Sigmoid colon (tissue), 7 donors: ENCODE results near the gene CTSA. TPM values are rescaled to one million over a fixed set of nuclear protein-coding genes. Genes with fewer than 3 reads are reported as not detected.

Source experiments
- DNase-seq: peaks from one replicate; pipeline ENCODE4 v3.0.0-alpha.2; 2019
- H3K27ac ChIP-seq, 4 donors: fragments of 200-600 bp; sonication (generic); one replicate each; pipeline ENCODE4 v1.5.1; 2016 to 2019; ENCODE audit warnings: mild to moderate bottlenecking in 1 of 4
- H3K27me3 ChIP-seq, 3 donors: fragments of 200-600 bp; sonication (generic); one replicate each; pipeline ENCODE4 v1.5.1; 2019; ENCODE audit warnings: mild to moderate bottlenecking in 1 of 3
- H3K36me3 ChIP-seq, 4 donors: fragments of 200-600 bp; sonication (generic); one replicate each; pipeline ENCODE4 v1.5.1; 2016 to 2019
- H3K4me1 ChIP-seq, 4 donors: fragments of 200-600 bp; sonication (generic); one replicate each; pipeline ENCODE4 v1.5.1; 2017 to 2019
- H3K4me3 ChIP-seq, 4 donors: fragments of 200-600 bp; sonication (generic); one replicate each; pipeline ENCODE4 v1.5.1; 2017 to 2019; ENCODE audit warnings: mild to moderate bottlenecking in 2 of 4, moderate library complexity in 1 of 4
- H3K9me3 ChIP-seq, 4 donors: fragments of 200-600 bp in 3 of 4; sonication (generic) in 3 of 4; one replicate each; pipeline versions ENCODE4 v1.5.1 to v1.6.1; 2013 to 2019
- EP300 ChIP-seq, 4 donors: sonication (generic); formaldehyde crosslinking; IDR thresholded peaks; one replicate each; pipeline ENCODE4 v1.6.1; 2017; ENCODE audit warnings: antibody characterized with exemption in 4 of 4
- POLR2A ChIP-seq, 2 donors: fragments of 450-650 bp; IDR thresholded peaks; one replicate each; pipeline ENCODE4 v1.6.1; 2016; ENCODE audit warnings: antibody characterized with exemption in 2 of 2, mild to moderate bottlenecking in 2 of 2, moderate library complexity in 2 of 2
- POLR2AphosphoS5 ChIP-seq, 4 donors: sonication (generic); formaldehyde crosslinking; IDR thresholded peaks; one replicate each; pipeline ENCODE4 v1.6.1; 2017; ENCODE audit warnings: antibody characterized with exemption in 4 of 4
- WGBS, 2 donors: extraction: QIAGEN DNeasy Blood & Tissue Kit; methylation state at CpG; one replicate each; pipeline ENCODE4 v1.1.7; 2013; 5-methylcytosine and 5-hydroxymethylcytosine counted together
- intact Hi-C: fragments of 100-400 bp; cut with DNase I; formaldehyde crosslinking; loops from one replicate; pipeline ENCODE4 v1.15.1; 2023
- polyA plus RNA-seq, 3 donors: library from polyadenylated mRNA; stranded (reverse); fragments of 200-250 nt; gene quantifications; one replicate each; pipeline ENCODE4 v1.2.3, GENCODE V29; 2013
- total RNA-seq, 4 donors: library from RNA; depleted of rRNA; stranded (reverse); fragments of >200 nt; gene quantifications; one replicate each; pipeline ENCODE4 v1.1.0, GENCODE V29; 2016
- TF ChIP-seq, protein P1 (sequence below), 4 experiments: fragments of 450-650 bp in 3 of 4; fragments of 200-600 bp in 1 of 4; IDR thresholded peaks; one replicate each; pipeline ENCODE4 v1.5.1; 2016 to 2019; ENCODE audit warnings: antibody characterized with exemption in 4 of 4, mild to moderate bottlenecking in 3 of 4, moderate library complexity in 2 of 4
- donor health status: healthy with polysubstance abuse.
- donor health status: Bipolar disorder and iron deficiency.
- donor health status: healthy.

Gene CTSA
- total and polyA plus RNA-seq, 7 donors, result 45.7 to 203 (median 64.9) TPM

GRCh38 chr20:45890077-45890984 lies 804 bp upstream of the CTSA start:
- H3K27ac ChIP-seq, result peak overlapping the region; percentile 89 to 93 (median 91)
- peaks cover 0 to 40% (median 29%) of the 10 kb centered on the region in 4 donors for H3K4me1 ChIP-seq
- no peak for TF ChIP-seq EP300 (IDR thresholded peaks at IDR 0.05)
- TF ChIP-seq, protein P1, sequence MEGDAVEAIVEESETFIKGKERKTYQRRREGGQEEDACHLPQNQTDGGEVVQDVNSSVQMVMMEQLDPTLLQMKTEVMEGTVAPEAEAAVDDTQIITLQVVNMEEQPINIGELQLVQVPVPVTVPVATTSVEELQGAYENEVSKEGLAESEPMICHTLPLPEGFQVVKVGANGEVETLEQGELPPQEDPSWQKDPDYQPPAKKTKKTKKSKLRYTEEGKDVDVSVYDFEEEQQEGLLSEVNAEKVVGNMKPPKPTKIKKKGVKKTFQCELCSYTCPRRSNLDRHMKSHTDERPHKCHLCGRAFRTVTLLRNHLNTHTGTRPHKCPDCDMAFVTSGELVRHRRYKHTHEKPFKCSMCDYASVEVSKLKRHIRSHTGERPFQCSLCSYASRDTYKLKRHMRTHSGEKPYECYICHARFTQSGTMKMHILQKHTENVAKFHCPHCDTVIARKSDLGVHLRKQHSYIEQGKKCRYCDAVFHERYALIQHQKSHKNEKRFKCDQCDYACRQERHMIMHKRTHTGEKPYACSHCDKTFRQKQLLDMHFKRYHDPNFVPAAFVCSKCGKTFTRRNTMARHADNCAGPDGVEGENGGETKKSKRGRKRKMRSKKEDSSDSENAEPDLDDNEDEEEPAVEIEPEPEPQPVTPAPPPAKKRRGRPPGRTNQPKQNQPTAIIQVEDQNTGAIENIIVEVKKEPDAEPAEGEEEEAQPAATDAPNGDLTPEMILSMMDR (IDR thresholded peaks at IDR 0.05), result peak in 3 of 4 experiments; percentile 42 to 67 (median 56)
- TF ChIP-seq POLR2AphosphoS5 (IDR thresholded peaks at IDR 0.05), result peak; percentile 14 to 54 (median 46)
- TF ChIP-seq POLR2A (IDR thresholded peaks at IDR 0.05), result no peak
- no peaks in the 10 kb centered on the region for H3K27me3 ChIP-seq
- peak; percentile 94 for DNase-seq
- WGBS, 2 donors, result 1% methylated on average over 79 of the region's 79 CpGs
- H3K36me3 ChIP-seq, result peaks cover 7 to 51% (median 14%) of the 10 kb centered on the region in 4 donors
- intact Hi-C loops, result loop anchor here (2.0 to 5.0 kb wide), 3 partner anchors 44 to 92 kb away; partner anchors contain the start of genes PCIF1 and SNX21
- no peaks in the 10 kb centered on the region for H3K9me3 ChIP-seq
- peak overlapping the region; percentile 57 to 95 (median 81) for H3K4me3 ChIP-seq

DNA sequence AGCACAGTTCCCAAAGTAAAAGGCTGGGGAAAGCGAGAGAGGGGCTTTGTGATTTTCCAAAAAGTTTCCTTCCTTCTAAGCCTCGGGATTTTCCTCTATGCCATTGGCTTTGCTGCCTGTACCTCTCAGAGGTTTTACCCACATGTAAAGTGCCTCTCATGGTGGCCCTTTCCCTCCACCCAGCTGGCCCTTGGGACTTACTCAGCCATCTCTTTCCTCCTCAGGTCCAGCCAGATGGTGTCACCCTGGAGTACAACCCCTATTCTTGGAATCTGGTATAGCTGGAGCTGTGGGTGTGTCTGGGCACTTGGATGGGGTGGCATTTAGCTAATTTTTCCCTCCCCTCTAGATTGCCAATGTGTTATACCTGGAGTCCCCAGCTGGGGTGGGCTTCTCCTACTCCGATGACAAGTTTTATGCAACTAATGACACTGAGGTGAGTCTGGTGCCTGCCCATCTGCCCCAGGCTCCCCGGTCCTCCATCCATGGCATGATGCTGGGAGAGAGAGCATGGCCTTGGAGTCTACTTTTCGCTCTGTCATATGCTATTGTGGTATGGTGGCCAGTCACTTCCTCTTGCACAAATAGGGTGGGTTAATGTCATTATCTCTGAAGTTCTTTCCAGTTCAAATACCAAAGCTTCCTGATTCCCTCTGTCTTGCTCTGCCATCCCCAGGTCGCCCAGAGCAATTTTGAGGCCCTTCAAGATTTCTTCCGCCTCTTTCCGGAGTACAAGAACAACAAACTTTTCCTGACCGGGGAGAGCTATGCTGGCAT lies 1.1 kb downstream of the CTSA start:
- intact Hi-C loops, result loop anchor here (5.0 kb wide), 1 partner anchor 60 kb away; the partner anchor contains the start of gene SNX21
- no peaks in the 10 kb centered on the region for H3K9me3 ChIP-seq
- H3K36me3 ChIP-seq, result peaks cover 15 to 53% (median 30%) of the 10 kb centered on the region in 4 donors
- no peak for TF ChIP-seq POLR2A (IDR thresholded peaks at IDR 0.05)
- no peaks in the 10 kb centered on the region for H3K27me3 ChIP-seq
- H3K4me1 ChIP-seq, result peaks cover 0 to 40% (median 29%) of the 10 kb centered on the region in 4 donors
- H3K4me3 ChIP-seq, result peak overlapping the region; percentile 57 to 95 (median 81)
- H3K27ac ChIP-seq, result peak overlapping the region in 3 of 4 donors; percentile 89 to 93 (median 91)
- peak; percentile 59 for DNase-seq
- 67 to 79% methylated on average over 9 of the region's 9 CpGs for WGBS, 2 donors

DNA sequence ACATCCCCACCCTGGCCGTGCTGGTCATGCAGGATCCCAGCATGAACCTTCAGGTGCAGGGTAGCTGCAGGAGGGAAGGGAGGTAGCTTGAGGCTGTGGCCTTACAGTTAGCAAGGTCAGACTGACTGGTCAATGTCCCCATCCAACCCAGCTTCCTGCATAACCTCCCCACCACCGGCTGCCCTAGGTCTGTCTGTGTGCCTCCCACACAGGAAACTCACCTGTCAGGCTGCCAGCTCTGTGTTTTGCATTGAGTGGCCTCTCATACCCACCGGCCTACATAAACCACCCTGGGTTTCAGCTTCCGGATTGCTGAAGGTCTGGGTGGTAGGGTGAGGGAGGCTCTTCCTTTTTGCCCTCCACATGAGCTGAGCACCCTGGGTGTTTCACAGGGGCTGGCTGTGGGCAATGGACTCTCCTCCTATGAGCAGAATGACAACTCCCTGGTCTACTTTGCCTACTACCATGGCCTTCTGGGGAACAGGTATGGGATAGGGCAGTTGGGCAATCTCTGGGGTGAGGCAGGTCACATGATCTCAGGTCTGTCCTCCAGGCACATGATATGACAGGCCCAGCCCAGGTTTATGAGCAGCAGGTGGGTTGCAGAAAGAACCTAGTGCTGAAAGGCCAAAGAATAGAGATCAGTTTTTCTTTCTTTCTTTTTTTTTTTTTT lies 1.8 kb downstream of the CTSA start:
- TF ChIP-seq EP300 (IDR thresholded peaks at IDR 0.05), result no peak
- TF ChIP-seq POLR2AphosphoS5 (IDR thresholded peaks at IDR 0.05), result peak in 1 of 4 donors; percentile 5
- TF ChIP-seq, protein P1 (IDR thresholded peaks at IDR 0.05), result no peak
- TF ChIP-seq POLR2A (IDR thresholded peaks at IDR 0.05), result no peak
- no peak overlapping the region for H3K27ac ChIP-seq
- H3K9me3 ChIP-seq, result no peaks in the 10 kb centered on the region
- intact Hi-C loops, result loop anchor here (5.0 kb wide), 1 partner anchor 61 kb away; the partner anchor contains the start of gene SNX21
- H3K36me3 ChIP-seq, result peaks cover 17 to 57% (median 31%) of the 10 kb centered on the region in 4 donors
- H3K27me3 ChIP-seq, result no peaks in the 10 kb centered on the region
- WGBS, 2 donors, result 25 to 51% methylated on average over 4 of the region's 4 CpGs
- H3K4me1 ChIP-seq, result peaks cover 0 to 40% (median 29%) of the 10 kb centered on the region in 4 donors
- no peak for DNase-seq
- H3K4me3 ChIP-seq, result no peak overlapping the region

DNA sequence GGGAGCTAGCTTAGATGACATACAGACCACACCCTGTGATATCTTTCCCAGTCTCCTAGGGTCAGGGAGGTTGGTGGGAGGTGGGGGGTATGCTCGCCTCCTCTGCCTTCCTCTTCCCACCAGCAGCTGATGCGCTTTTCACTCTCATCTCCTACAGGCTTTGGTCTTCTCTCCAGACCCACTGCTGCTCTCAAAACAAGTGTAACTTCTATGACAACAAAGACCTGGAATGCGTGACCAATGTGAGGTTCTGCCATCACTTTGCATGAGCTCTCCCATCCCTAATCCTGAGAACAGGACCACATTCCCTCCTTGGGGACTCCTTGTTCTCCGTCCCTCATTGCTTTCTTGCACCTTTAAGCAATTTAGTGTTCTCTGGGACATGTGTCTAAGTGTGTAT lies 2.7 kb downstream of the CTSA start:
- no peak for DNase-seq
- Histone ChIP-seq H3K36me3 (peaks cover 17 to 66% (median 31%) of the 10 kb centered on the region in 4 donors), H3K27me3 (no peaks in the 10 kb centered on the region), H3K9me3 (no peaks in the 10 kb centered on the region), H3K4me1 (peaks cover 0 to 40% (median 29%) of the 10 kb centered on the region in 4 donors), H3K4me3 (no peak overlapping the region), H3K27ac (no peak overlapping the region)
- no peak for TF ChIP-seq POLR2AphosphoS5 (IDR thresholded peaks at IDR 0.05)
- no peak for TF ChIP-seq POLR2A (IDR thresholded peaks at IDR 0.05)
- TF ChIP-seq EP300 (IDR thresholded peaks at IDR 0.05), result no peak
- TF ChIP-seq, protein P1 (IDR thresholded peaks at IDR 0.05), result no peak
- intact Hi-C loops, result loop anchor here (5.0 kb wide), 1 partner anchor 62 kb away; the partner anchor contains the start of gene SNX21
- 93 to 94% methylated on average over 4 of the region's 4 CpGs for WGBS, 2 donors
